NT2/D1 (cell line): ENCODE data around the gene ZNF232.
"Not testable (repeated sequence)": the region's sequence is repeated elsewhere in the genome, so short reads cannot be mapped to it uniquely, and the experiment has no call there.

Source experiments
- SUZ12 ChIP-seq: IDR thresholded peaks from 2 replicates; pipeline ENCODE4 v1.6.1; 2011; ENCODE audit not compliant: insufficient read length, insufficient read depth; ENCODE audit errors: extremely low read depth
- ZNF274 ChIP-seq: IDR thresholded peaks from 2 replicates; pipeline ENCODE4 v1.6.1; 2011; ENCODE audit warnings: mild to moderate bottlenecking, low read depth, low read length

DNA sequence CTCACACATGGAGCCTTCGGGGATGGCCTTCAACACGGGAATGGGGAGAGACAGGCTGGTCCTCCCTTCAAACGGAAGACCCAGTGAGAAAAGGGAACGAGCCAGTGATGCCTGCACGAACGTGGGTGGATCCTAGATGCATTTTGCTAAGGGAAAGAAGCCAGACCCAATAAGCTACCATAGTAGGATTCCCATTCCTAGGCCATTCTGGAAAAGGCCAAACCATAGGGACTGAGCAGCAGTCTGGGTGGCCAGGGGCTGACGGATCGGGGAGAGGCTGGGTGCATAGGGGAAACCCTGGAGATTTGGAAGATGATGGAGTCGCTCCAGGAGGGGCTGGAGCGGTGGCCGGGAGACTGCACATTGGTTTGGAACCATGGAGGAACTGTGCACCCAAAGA is 22.9 kb upstream of the ZNF232 start:
- TF ChIP-seq SUZ12, ZNF274: not testable (repeated sequence)
